Liver (tissue), 9 donors: ENCODE measurements around the gene ZNF282. TPM values are rescaled to one million over a fixed set of nuclear protein-coding genes. Genes with fewer than 3 reads are reported as not detected.

Experiments used
- DNase-seq: peaks from one replicate; pipeline ENCODE4 v3.0.0-alpha.2; 2017; ENCODE audit warnings: low spot score
- H3K27ac ChIP-seq, 2 donors: one replicate each; pipeline ENCODE4 v1.7.0; 2013; ENCODE audit warnings: inconsistent platforms in 2 of 2, low read length in 2 of 2, control low read depth in 1 of 2, low read depth in 1 of 2, mild to moderate bottlenecking in 1 of 2
- H3K27me3 ChIP-seq, 4 donors: one replicate each; pipeline versions ENCODE4 v1.6.1 to v1.7.0; 2013; ENCODE audit warnings: low read length in 3 of 4, inconsistent platforms in 1 of 4, mild to moderate bottlenecking in 1 of 4, moderate library complexity in 1 of 4; ENCODE audit not compliant: control insufficient read depth in 4 of 4, insufficient read depth in 4 of 4
- H3K36me3 ChIP-seq, 4 donors: one replicate each; pipeline versions ENCODE4 v1.6.1 to v1.7.0; 2013; ENCODE audit warnings: low read length in 3 of 4, mild to moderate bottlenecking in 3 of 4, low read depth in 1 of 4, moderate library complexity in 1 of 4; ENCODE audit not compliant: control insufficient read depth in 4 of 4, insufficient read depth in 3 of 4
- H3K4me1 ChIP-seq, 4 donors: one replicate each; pipeline versions ENCODE4 v1.6.1 to v1.7.0; 2013; ENCODE audit warnings: low read length in 3 of 4, mild to moderate bottlenecking in 3 of 4, moderate library complexity in 1 of 4; ENCODE audit not compliant: control insufficient read depth in 4 of 4, insufficient read depth in 4 of 4
- H3K4me3 ChIP-seq, 3 donors: one replicate each; pipeline versions ENCODE4 v1.6.1 to v1.7.0; 2013; ENCODE audit warnings: low read length in 3 of 3, control low read depth in 1 of 3, low read depth in 1 of 3, mild to moderate bottlenecking in 1 of 3
- H3K9ac ChIP-seq, 2 donors: one replicate each; pipeline ENCODE4 v1.7.0; 2013; ENCODE audit warnings: low read length in 2 of 2, mild to moderate bottlenecking in 2 of 2, moderate library complexity in 2 of 2, control low read depth in 1 of 2, low read depth in 1 of 2
- H3K9me3 ChIP-seq, 4 donors: one replicate each; pipeline versions ENCODE4 v1.6.1 to v1.7.0; 2013; ENCODE audit warnings: low read length in 3 of 4; ENCODE audit not compliant: control insufficient read depth in 4 of 4
- EGR1 ChIP-seq, 2 donors: IDR thresholded peaks; 2 replicates each; pipeline ENCODE4 v1.6.1; 2016 to 2018; ENCODE audit warnings: antibody characterized with exemption in 2 of 2, low read depth in 2 of 2
- FOXA1 ChIP-seq: IDR thresholded peaks from 2 replicates; pipeline ENCODE4 v1.6.1; 2016; ENCODE audit warnings: antibody characterized with exemption
- FOXA2 ChIP-seq: IDR thresholded peaks from 2 replicates; pipeline ENCODE4 v1.6.1; 2016; ENCODE audit warnings: antibody characterized with exemption
- GABPA ChIP-seq, 2 donors: IDR thresholded peaks in 1 of 2; conservative IDR thresholded peaks in 1 of 2; 2 replicates each; pipeline ENCODE4 v1.6.1; 2016; ENCODE audit warnings: antibody characterized with exemption in 2 of 2, mild to moderate bottlenecking in 1 of 2, moderate library complexity in 1 of 2
- HNF4A ChIP-seq, 2 donors: conservative IDR thresholded peaks; 2 replicates each; pipeline ENCODE4 v1.6.1; 2016; ENCODE audit warnings: antibody characterized with exemption in 2 of 2, mild to moderate bottlenecking in 2 of 2
- HNF4G ChIP-seq: IDR thresholded peaks from 2 replicates; pipeline ENCODE4 v1.6.1; 2016; ENCODE audit warnings: antibody characterized with exemption
- JUND ChIP-seq, 2 donors: IDR thresholded peaks; 2 replicates each; pipeline ENCODE4 v1.6.1; 2016; ENCODE audit warnings: antibody characterized with exemption in 2 of 2
- NR2F2 ChIP-seq: IDR thresholded peaks from 2 replicates; pipeline ENCODE4 v1.6.1; 2016; ENCODE audit warnings: antibody characterized with exemption
- RAD21 ChIP-seq, 2 donors: IDR thresholded peaks; 2 replicates each; pipeline ENCODE4 v1.6.1; 2016; ENCODE audit warnings: antibody characterized with exemption in 2 of 2, mild to moderate bottlenecking in 2 of 2
- RXRA ChIP-seq, 2 donors: IDR thresholded peaks; 2 replicates each; pipeline ENCODE4 v1.6.1; 2017 to 2018; ENCODE audit warnings: antibody characterized with exemption in 2 of 2, mild to moderate bottlenecking in 1 of 2
- SP1 ChIP-seq: IDR thresholded peaks from 2 replicates; pipeline ENCODE4 v1.6.1; 2018; ENCODE audit warnings: antibody characterized with exemption, mild to moderate bottlenecking
- TAF1 ChIP-seq: conservative IDR thresholded peaks from 2 replicates; pipeline ENCODE4 v1.6.1; 2016; ENCODE audit warnings: antibody characterized with exemption, mild to moderate bottlenecking
- YY1 ChIP-seq: IDR thresholded peaks from 2 replicates; pipeline ENCODE4 v1.6.1; 2016; ENCODE audit warnings: antibody characterized with exemption, mild to moderate bottlenecking
- WGBS: extraction: QIAGEN DNeasy Blood & Tissue Kit; methylation state at CpG from one replicate; pipeline ENCODE4 v1.1.7; 2013; 5-methylcytosine and 5-hydroxymethylcytosine counted together
- polyA plus RNA-seq, 2 donors: library from polyadenylated mRNA; stranded (reverse) in 1 of 2; unstranded in 1 of 2; fragments of 200-250 nt in 1 of 2; fragments of >200 nt in 1 of 2; fragmentation: Nextera tagmentation in 1 of 2; extraction: Ambion mirVana in 1 of 2; gene quantifications; one replicate each; pipeline versions ENCODE4 v1.2.1 to v1.2.3, GENCODE V29; 2013 to 2015
- total RNA-seq, 2 donors: library from RNA; depleted of rRNA; stranded (reverse); fragments of >200 nt; gene quantifications; one replicate each; pipeline ENCODE4 v1.2.3, GENCODE V29; 2014
- TF ChIP-seq, protein P1 (sequence below): fragments of 150-350 bp; IDR thresholded peaks from 2 replicates; pipeline ENCODE4 v1.5.1; 2017; ENCODE audit warnings: improper control_type of control experiment, low read depth, low read length; ENCODE audit not compliant: missing input control
- TF ChIP-seq, protein P2 (sequence below): IDR thresholded peaks from 2 replicates; pipeline ENCODE4 v1.6.1; 2016; ENCODE audit warnings: antibody characterized with exemption
- TF ChIP-seq, protein P3 (sequence below): IDR thresholded peaks from 2 replicates; pipeline ENCODE4 v1.6.1; 2016; ENCODE audit warnings: antibody characterized with exemption, mild to moderate bottlenecking
- TF ChIP-seq, protein P4 (sequence below): IDR thresholded peaks from 2 replicates; pipeline ENCODE4 v1.6.1; 2016; ENCODE audit warnings: antibody characterized with exemption
- TF ChIP-seq, protein P5 (sequence below): IDR thresholded peaks from 2 replicates; pipeline ENCODE4 v1.6.1; 2016; ENCODE audit warnings: antibody characterized with exemption
- donor health status: healthy.
- donor health status: healthy.
- donor health status: healthy.
- donor health status: healthy.
- donor health status: healthy.

ZNF282 gene
- total and polyA plus RNA-seq, 4 donors: 2.0 to 78.6 (median 13.1) TPM

DNA sequence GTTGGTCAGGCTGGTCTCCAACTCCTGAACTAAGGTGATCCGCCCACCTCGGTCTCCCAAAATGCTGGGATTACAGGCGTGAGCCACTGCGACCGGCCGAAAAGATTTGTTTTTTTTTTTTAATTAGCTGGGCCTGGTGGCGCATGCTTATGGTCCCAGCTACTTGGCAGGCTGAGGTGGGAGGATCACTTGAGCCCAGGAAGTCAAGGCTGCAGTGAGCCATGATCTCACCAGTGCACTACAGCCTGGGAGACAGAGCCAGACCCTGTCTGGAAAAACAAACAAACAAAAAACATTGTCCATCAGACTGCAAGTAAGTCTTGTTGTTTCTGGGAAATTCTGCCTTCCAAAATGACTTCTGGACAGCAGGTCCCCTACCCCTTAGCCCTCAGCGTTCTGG is 27.8 kb downstream of the ZNF282 start:
- no peak overlapping the region for H3K9ac ChIP-seq
- peaks cover 18 to 45% (median 23%) of the 10 kb centered on the region in 4 donors for H3K36me3 ChIP-seq
- H3K4me1 ChIP-seq: peaks cover 0 to 4% (median 0%) of the 10 kb centered on the region in 4 donors
- no peak for DNase-seq
- H3K27me3 ChIP-seq: no peaks in the 10 kb centered on the region
- H3K4me3 ChIP-seq: no peak overlapping the region
- TF ChIP-seq, protein P1, sequence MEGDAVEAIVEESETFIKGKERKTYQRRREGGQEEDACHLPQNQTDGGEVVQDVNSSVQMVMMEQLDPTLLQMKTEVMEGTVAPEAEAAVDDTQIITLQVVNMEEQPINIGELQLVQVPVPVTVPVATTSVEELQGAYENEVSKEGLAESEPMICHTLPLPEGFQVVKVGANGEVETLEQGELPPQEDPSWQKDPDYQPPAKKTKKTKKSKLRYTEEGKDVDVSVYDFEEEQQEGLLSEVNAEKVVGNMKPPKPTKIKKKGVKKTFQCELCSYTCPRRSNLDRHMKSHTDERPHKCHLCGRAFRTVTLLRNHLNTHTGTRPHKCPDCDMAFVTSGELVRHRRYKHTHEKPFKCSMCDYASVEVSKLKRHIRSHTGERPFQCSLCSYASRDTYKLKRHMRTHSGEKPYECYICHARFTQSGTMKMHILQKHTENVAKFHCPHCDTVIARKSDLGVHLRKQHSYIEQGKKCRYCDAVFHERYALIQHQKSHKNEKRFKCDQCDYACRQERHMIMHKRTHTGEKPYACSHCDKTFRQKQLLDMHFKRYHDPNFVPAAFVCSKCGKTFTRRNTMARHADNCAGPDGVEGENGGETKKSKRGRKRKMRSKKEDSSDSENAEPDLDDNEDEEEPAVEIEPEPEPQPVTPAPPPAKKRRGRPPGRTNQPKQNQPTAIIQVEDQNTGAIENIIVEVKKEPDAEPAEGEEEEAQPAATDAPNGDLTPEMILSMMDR: no peak
- no peak for TF ChIP-seq YY1
- TF ChIP-seq TAF1: no peak
- TF ChIP-seq HNF4G: no peak
- no peak for TF ChIP-seq RAD21 (IDR thresholded peaks at IDR 0.05)
- no peak for TF ChIP-seq GABPA (IDR thresholded peaks at IDR 0.05 in 1 of 2, conservative IDR thresholded peaks at IDR 0.05 in 1 of 2)
- TF ChIP-seq SP1: no peak
- TF ChIP-seq FOXA2: no peak
- no peak for TF ChIP-seq EGR1 (IDR thresholded peaks at IDR 0.05; ENCODE audit: low read depth in 2 of 2)
- TF ChIP-seq, protein P2, sequence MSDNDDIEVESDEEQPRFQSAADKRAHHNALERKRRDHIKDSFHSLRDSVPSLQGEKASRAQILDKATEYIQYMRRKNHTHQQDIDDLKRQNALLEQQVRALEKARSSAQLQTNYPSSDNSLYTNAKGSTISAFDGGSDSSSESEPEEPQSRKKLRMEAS: no peak
- TF ChIP-seq JUND (IDR thresholded peaks at IDR 0.05): no peak
- TF ChIP-seq HNF4A (conservative IDR thresholded peaks at IDR 0.05): no peak
- TF ChIP-seq, protein P3, sequence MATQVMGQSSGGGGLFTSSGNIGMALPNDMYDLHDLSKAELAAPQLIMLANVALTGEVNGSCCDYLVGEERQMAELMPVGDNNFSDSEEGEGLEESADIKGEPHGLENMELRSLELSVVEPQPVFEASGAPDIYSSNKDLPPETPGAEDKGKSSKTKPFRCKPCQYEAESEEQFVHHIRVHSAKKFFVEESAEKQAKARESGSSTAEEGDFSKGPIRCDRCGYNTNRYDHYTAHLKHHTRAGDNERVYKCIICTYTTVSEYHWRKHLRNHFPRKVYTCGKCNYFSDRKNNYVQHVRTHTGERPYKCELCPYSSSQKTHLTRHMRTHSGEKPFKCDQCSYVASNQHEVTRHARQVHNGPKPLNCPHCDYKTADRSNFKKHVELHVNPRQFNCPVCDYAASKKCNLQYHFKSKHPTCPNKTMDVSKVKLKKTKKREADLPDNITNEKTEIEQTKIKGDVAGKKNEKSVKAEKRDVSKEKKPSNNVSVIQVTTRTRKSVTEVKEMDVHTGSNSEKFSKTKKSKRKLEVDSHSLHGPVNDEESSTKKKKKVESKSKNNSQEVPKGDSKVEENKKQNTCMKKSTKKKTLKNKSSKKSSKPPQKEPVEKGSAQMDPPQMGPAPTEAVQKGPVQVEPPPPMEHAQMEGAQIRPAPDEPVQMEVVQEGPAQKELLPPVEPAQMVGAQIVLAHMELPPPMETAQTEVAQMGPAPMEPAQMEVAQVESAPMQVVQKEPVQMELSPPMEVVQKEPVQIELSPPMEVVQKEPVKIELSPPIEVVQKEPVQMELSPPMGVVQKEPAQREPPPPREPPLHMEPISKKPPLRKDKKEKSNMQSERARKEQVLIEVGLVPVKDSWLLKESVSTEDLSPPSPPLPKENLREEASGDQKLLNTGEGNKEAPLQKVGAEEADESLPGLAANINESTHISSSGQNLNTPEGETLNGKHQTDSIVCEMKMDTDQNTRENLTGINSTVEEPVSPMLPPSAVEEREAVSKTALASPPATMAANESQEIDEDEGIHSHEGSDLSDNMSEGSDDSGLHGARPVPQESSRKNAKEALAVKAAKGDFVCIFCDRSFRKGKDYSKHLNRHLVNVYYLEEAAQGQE: no peak
- TF ChIP-seq RXRA (IDR thresholded peaks at IDR 0.05): no peak
- TF ChIP-seq FOXA1: no peak
- H3K9me3 ChIP-seq: no peaks in the 10 kb centered on the region
- no peak overlapping the region for H3K27ac ChIP-seq
- 95% methylated on average over 8 of the region's 8 CpGs for WGBS

DNA sequence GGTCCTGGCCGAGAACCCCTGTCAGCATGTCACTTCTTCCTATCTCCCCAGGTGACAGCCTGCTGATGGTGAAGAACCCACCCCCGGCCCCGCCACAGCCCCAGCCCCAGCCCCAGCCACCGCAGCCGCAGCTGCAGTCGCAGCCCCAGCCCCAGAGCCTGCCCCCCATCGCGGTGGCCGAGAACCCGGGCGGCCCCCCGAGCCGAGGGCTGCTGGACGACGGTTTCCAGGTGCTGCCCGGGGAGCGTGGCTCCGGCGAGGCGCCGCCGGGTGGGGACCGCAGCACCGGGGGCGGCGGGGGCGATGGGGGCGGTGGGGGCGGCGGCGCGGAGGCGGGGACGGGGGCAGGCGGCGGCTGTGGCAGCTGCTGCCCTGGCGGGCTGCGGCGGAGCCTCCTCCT is 28.4 kb downstream of the ZNF282 start:
- no peak overlapping the region for H3K4me3 ChIP-seq

More for the DNA sequence above, 28.4 kb downstream of the ZNF282 start:
- WGBS: 99% methylated on average over 39 of the region's 39 CpGs
- Histone ChIP-seq H3K9me3 (no peaks in the 10 kb centered on the region), H3K9ac (no peak overlapping the region), H3K27ac (no peak overlapping the region), H3K4me1 (peaks cover 0 to 4% (median 0%) of the 10 kb centered on the region in 4 donors), H3K36me3 (peaks cover 16 to 41% (median 19%) of the 10 kb centered on the region in 4 donors), H3K27me3 (no peaks in the 10 kb centered on the region)
- TF ChIP-seq, protein P2: no peak
- TF ChIP-seq, protein P4, sequence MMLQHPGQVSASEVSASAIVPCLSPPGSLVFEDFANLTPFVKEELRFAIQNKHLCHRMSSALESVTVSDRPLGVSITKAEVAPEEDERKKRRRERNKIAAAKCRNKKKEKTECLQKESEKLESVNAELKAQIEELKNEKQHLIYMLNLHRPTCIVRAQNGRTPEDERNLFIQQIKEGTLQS: no peak
- no peak for TF ChIP-seq JUND (IDR thresholded peaks at IDR 0.05)
- no peak for TF ChIP-seq NR2F2
- TF ChIP-seq, protein P5, sequence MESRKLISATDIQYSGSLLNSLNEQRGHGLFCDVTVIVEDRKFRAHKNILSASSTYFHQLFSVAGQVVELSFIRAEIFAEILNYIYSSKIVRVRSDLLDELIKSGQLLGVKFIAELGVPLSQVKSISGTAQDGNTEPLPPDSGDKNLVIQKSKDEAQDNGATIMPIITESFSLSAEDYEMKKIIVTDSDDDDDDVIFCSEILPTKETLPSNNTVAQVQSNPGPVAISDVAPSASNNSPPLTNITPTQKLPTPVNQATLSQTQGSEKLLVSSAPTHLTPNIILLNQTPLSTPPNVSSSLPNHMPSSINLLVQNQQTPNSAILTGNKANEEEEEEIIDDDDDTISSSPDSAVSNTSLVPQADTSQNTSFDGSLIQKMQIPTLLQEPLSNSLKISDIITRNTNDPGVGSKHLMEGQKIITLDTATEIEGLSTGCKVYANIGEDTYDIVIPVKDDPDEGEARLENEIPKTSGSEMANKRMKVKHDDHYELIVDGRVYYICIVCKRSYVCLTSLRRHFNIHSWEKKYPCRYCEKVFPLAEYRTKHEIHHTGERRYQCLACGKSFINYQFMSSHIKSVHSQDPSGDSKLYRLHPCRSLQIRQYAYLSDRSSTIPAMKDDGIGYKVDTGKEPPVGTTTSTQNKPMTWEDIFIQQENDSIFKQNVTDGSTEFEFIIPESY: no peak
- TF ChIP-seq EGR1 (IDR thresholded peaks at IDR 0.05; ENCODE audit: low read depth in 2 of 2): no peak
- TF ChIP-seq RAD21 (IDR thresholded peaks at IDR 0.05): no peak
- no peak for TF ChIP-seq YY1
- TF ChIP-seq, protein P1: no peak
- no peak for TF ChIP-seq SP1
- TF ChIP-seq RXRA (IDR thresholded peaks at IDR 0.05): no peak
- no peak for DNase-seq
